Airway epithelial cell (primary cell): ENCODE measurements around the gene CRYGB. TPM values are rescaled to one million over a fixed set of nuclear protein-coding genes. Genes with fewer than 3 reads are reported as not detected.

Source experiments
- total RNA-seq: library from RNA; depleted of rRNA; stranded (reverse); fragments of >200 nt; gene quantifications from 2 replicates; pipeline ENCODE4 v1.2.3, GENCODE V29; 2015

The CRYGB gene
- total RNA-seq, result not detected in 2 replicates

GRCh38 chr2:208146006-208146405 is at the start of gene CRYGB:
Gene CRYGB (minus strand): TSS chr2:208146158. CDS start chr2:208146120, 38 bp downstream.

GRCh38 chr2:208189810-208190503 is 44.0 kb upstream of the CRYGB start, which contains the start of gene C2orf80:
Gene C2orf80 (minus strand): TSS chr2:208190030. CDS start chr2:208186986, 3,044 bp downstream.

GRCh38 chr2:208163489-208163888 is 17.5 kb upstream of the CRYGB start, which contains the start of gene CRYGA:
Gene CRYGA (minus strand): TSS chr2:208163589. CDS start chr2:208163556, 33 bp downstream.

GRCh38 chr2:208129744-208130711 is 15.9 kb downstream of the CRYGB start, which contains the start of gene CRYGC:
Gene CRYGC (minus strand): TSS chr2:208129828. CDS start chr2:208129792, 36 bp downstream.

GRCh38 chr2:208124013-208124715 is 21.8 kb downstream of the CRYGB start, which contains the start of gene CRYGD:
Gene CRYGD (minus strand): TSS chr2:208124524. CDS start chr2:208124473, 51 bp downstream.

Other genes with a start within 250 kb of the CRYGB start
- 3.9 TPM in 2 replicates for gene PLEKHM3, start 120.6 kb downstream of the CRYGB start, total RNA-seq
- not detected in 2 replicates for gene CRYGD, start 21.6 kb downstream of the CRYGB start, total RNA-seq
- gene CRYGC, start 16.3 kb downstream of the CRYGB start, total RNA-seq, result not detected in 2 replicates
- gene CRYGA, start 17.4 kb upstream of the CRYGB start, total RNA-seq, result not detected in 2 replicates
- not detected in 2 replicates for gene C2orf80, start 43.9 kb upstream of the CRYGB start, total RNA-seq
- gene IDH1, start 108.9 kb upstream of the CRYGB start, total RNA-seq, result 106 and 125 TPM in 2 replicates
- gene PIKFYVE, start 120.1 kb upstream of the CRYGB start, total RNA-seq, result 9.5 and 14.0 TPM in 2 replicates